ENCODE data around the gene TAB2. TPM values are rescaled to one million over a fixed set of nuclear protein-coding genes. Genes with fewer than 3 reads are reported as not detected.

The TAB2 gene
- total RNA-seq, 1 experiment from 2014 or later: 56.7 TPM

- no peak for ATAC-seq
- BruUV-seq (replicated peaks): no TSS peak
- POLR2A ChIA-PET: no interaction called here
Measured at GRCh38 chr6:149311293-149311692, 6.2 kb upstream of the TAB2 start.

GRCh38 chr6:149311766-149312165 is 5.7 kb upstream of the TAB2 start:
- H3K9ac ChIP-seq (ENCODE audit: low read length): no peak overlapping the region
- ChIA-PET RAD21 (ENCODE audit: low non-redundant PET in 1 of 2, low total read pairs in 2 of 2, uncharacterized antibody in 2 of 2, unreplicated experiment in 2 of 2) (no interaction called here), POLR2A (no interaction called here), CTCF (no interaction called here)
- no peak overlapping the region for H3K27ac ChIP-seq (ENCODE audit: low read depth, low read length)
- H3K9me3 ChIP-seq (ENCODE audit: control insufficient read depth in 1 of 2, insufficient read depth in 1 of 2, low read depth in 1 of 2, low read length in 2 of 2): no peaks in the 10 kb centered on the region
- H2AFZ ChIP-seq (ENCODE audit: low read depth, low read length, poor library complexity, severe bottlenecking): no peak overlapping the region
- no TSS peak for BruUV-seq (replicated peaks)
- no peak overlapping the region for H3K4me2 ChIP-seq (ENCODE audit: low read length)
- H3K9me2 ChIP-seq (ENCODE audit: insufficient read depth): no peaks in the 10 kb centered on the region
- no peaks in the 10 kb centered on the region for H4K20me1 ChIP-seq (ENCODE audit: insufficient read depth)
- H3K4me3 ChIP-seq (replicated peaks in 1 of 2; ENCODE audit: low read depth in 1 of 2, low read length in 2 of 2): no peak overlapping the region
- peaks cover 5 to 7% of the 10 kb centered on the region in 2 experiments; a peak in 3 of 4 replicates for H3K4me1 ChIP-seq (ENCODE audit: control insufficient read depth in 1 of 2, insufficient read depth in 2 of 2, low read length in 2 of 2)
- DNase-seq (ENCODE audit: low read depth, low spot score): no peak
- H3K36me3 ChIP-seq (ENCODE audit: control insufficient read depth in 1 of 2, insufficient read depth in 2 of 2, low read length in 2 of 2): no peaks in the 10 kb centered on the region
- H3K79me2 ChIP-seq (ENCODE audit: insufficient read depth, low read length): no peaks in the 10 kb centered on the region
- H3K27me3 ChIP-seq (ENCODE audit: insufficient read depth, low read length): 0 out of 2 replicates have a peak, but pooled peaks cover 3% of the 10 kb centered on the region
- no peak for ATAC-seq
- intact Hi-C loops (cut with micrococcal nuclease): no loop called here
- no peak for TF ChIP-seq CTCF (IDR thresholded peaks at IDR 0.05 in 2 of 3, conservative IDR thresholded peaks at IDR 0.05 in 1 of 3; ENCODE audit: borderline replicate concordance in 1 of 3, insufficient read depth in 1 of 3, low read depth in 2 of 3, low read length in 2 of 3)
- no peak for TF ChIP-seq ELF1 (IDR thresholded peaks at IDR 0.05; ENCODE audit: borderline replicate concordance, low read depth)
- no peak for TF ChIP-seq FOSL1 (IDR thresholded peaks at IDR 0.05; ENCODE audit: low read depth)
- TF ChIP-seq YY1 (IDR thresholded peaks at IDR 0.05; ENCODE audit: extremely low read depth, insufficient replicate concordance, low read depth, low read length): no peak
- no peak for TF ChIP-seq CEBPB (IDR thresholded peaks at IDR 0.05; ENCODE audit: low read depth)
- no peak for TF ChIP-seq ZNF274 (IDR thresholded peaks at IDR 0.05; ENCODE audit: low read depth, low read length)
- no peak for TF ChIP-seq SRF (IDR thresholded peaks at IDR 0.05; ENCODE audit: low read depth)
- no peak for TF ChIP-seq REST (IDR thresholded peaks at IDR 0.05; ENCODE audit: low read depth)
- no peak for TF ChIP-seq CBX3 (IDR thresholded peaks at IDR 0.05; ENCODE audit: low read depth)
- TF ChIP-seq ATF3 (IDR thresholded peaks at IDR 0.05): no peak
- no peak for TF ChIP-seq ZFX (IDR thresholded peaks at IDR 0.05)
- no peak for TF ChIP-seq EZH2 (IDR thresholded peaks at IDR 0.05)
- no peak for TF ChIP-seq POLR2A (IDR thresholded peaks at IDR 0.05; ENCODE audit: borderline replicate concordance, extremely low read depth, insufficient read depth, insufficient read length)

More at GRCh38 chr6:149311293-149311692, 6.2 kb upstream of the TAB2 start:
- no peaks in the 10 kb centered on the region for H3K79me2 ChIP-seq (ENCODE audit: insufficient read depth, low read length)
- H3K4me2 ChIP-seq (ENCODE audit: low read length): no peak overlapping the region
- TF ChIP-seq RAD21 (IDR thresholded peaks at IDR 0.05; ENCODE audit: low read depth) (no peak), EGR1 (IDR thresholded peaks at IDR 0.05; ENCODE audit: low read depth) (no peak)
- H2AFZ ChIP-seq (ENCODE audit: low read depth, low read length, poor library complexity, severe bottlenecking): no peak overlapping the region
- no peak overlapping the region for H3K27ac ChIP-seq (ENCODE audit: low read depth, low read length)
- H3K4me1 ChIP-seq (ENCODE audit: control insufficient read depth in 1 of 2, insufficient read depth in 2 of 2, low read length in 2 of 2): peaks cover 3 to 5% of the 10 kb centered on the region in 2 experiments; a peak in 3 of 4 replicates
- H3K4me3 ChIP-seq (replicated peaks in 1 of 2; ENCODE audit: low read depth in 1 of 2, low read length in 2 of 2): no peak overlapping the region
- H4K20me1 ChIP-seq (ENCODE audit: insufficient read depth): no peaks in the 10 kb centered on the region
- CTCF ChIA-PET: no interaction called here
- intact Hi-C loops (cut with micrococcal nuclease): no loop called here
- no peaks in the 10 kb centered on the region for H3K9me3 ChIP-seq (ENCODE audit: control insufficient read depth in 1 of 2, insufficient read depth in 1 of 2, low read depth in 1 of 2, low read length in 2 of 2)
- no peak for DNase-seq (ENCODE audit: low read depth, low spot score)
- H3K36me3 ChIP-seq (ENCODE audit: control insufficient read depth in 1 of 2, insufficient read depth in 2 of 2, low read length in 2 of 2): no peaks in the 10 kb centered on the region
- RAD21 ChIA-PET (ENCODE audit: low non-redundant PET in 1 of 2, low total read pairs in 2 of 2, uncharacterized antibody in 2 of 2, unreplicated experiment in 2 of 2): no interaction called here
- H3K27me3 ChIP-seq (ENCODE audit: insufficient read depth, low read length): 0 out of 2 replicates have a peak, but pooled peaks cover 3% of the 10 kb centered on the region
- H3K9me2 ChIP-seq (ENCODE audit: insufficient read depth): no peaks in the 10 kb centered on the region
- H3K9ac ChIP-seq (ENCODE audit: low read length): no peak overlapping the region

Measured in HCT116 (cell line).